ENCODE measurements around the gene TCP11X2. TPM values are rescaled to one million over a fixed set of nuclear protein-coding genes. Genes with fewer than 3 reads are reported as not detected.
A peak's percentile ranks its signal among the peaks of the same experiment; 100 is the strongest.
"Not testable (repeated sequence)": the region's sequence is repeated elsewhere in the genome, so short reads cannot be mapped to it uniquely, and the experiment has no call there.

The TCP11X2 gene
- total RNA-seq: not detected

DNA sequence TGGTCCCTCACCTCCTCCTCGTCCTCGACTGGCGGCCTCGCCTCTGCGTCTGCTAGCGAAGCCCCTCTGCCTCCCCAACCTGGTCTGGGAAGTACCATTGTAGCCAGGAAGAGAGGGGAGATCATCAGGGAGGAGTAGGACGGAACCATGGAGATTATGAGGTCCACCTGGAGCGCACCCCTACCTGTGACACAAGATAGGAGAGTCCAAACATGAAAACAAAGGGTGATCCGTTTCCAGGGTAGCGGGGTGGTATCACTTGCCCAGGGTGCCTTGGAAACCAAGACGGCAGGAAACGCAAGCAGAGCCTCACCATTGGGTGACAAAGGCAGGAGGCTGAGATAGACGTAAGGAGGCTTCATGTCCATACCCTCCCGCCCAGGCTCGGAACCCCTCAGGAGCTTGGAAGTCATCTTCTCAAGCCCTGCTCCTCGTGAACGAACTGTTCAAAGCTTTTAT, at the start of gene TCP11X2:
Gene TCP11X2 (minus strand): TSS at position 51 of the 459 bp plus-strand sequence.
- H3K27ac ChIP-seq; H3K4me3 ChIP-seq; H3K36me3 ChIP-seq; H3K27me3 ChIP-seq; H3K9me3 ChIP-seq; DNase-seq; intact Hi-C loops (cut with DNase I); H3K4me1 ChIP-seq: not testable (repeated sequence)
- WGBS, 2 donors: 86% methylated on average over 5 of the region's 17 CpGs; no CpG with 5 or more reads in 1 of the 2 donors

DNA sequence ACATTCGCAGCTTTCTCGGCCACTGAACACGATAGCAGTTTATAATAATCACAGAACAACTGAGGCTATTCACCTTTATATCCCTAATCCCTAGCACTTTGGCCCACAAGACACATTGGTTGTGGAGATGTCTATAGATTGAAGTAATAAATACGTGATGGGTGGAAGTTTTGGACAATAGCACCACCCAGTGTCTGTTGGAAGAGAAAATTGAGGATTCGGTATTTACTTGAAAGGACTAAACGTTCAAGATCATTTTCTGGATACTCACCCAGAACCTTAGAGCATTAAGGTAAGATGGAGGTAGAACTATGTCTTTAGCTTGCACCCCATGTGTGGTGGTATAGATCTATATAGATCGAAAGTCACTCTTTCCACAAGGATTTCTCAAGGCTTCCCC, 45.7 kb upstream of the TCP11X2 start:
- Histone ChIP-seq H3K9me3 (no peaks in the 10 kb centered on the region), H3K4me1 (peaks cover 0 to 12% (median 4%) of the 10 kb centered on the region in 3 donors), H3K27ac (peak overlapping the region in 1 of 4 donors; percentile 33), H3K36me3 (no peaks in the 10 kb centered on the region), H3K4me3 (no peak overlapping the region), H3K27me3 (peaks cover 0 to 19% (median 0%) of the 10 kb centered on the region in 4 donors)
- intact Hi-C loops (cut with DNase I): no loop called here
- WGBS, 2 donors: 29 to 52% methylated on average over 3 to 7 of the region's 7 CpGs
- TF ChIP-seq, protein P1, sequence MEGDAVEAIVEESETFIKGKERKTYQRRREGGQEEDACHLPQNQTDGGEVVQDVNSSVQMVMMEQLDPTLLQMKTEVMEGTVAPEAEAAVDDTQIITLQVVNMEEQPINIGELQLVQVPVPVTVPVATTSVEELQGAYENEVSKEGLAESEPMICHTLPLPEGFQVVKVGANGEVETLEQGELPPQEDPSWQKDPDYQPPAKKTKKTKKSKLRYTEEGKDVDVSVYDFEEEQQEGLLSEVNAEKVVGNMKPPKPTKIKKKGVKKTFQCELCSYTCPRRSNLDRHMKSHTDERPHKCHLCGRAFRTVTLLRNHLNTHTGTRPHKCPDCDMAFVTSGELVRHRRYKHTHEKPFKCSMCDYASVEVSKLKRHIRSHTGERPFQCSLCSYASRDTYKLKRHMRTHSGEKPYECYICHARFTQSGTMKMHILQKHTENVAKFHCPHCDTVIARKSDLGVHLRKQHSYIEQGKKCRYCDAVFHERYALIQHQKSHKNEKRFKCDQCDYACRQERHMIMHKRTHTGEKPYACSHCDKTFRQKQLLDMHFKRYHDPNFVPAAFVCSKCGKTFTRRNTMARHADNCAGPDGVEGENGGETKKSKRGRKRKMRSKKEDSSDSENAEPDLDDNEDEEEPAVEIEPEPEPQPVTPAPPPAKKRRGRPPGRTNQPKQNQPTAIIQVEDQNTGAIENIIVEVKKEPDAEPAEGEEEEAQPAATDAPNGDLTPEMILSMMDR (IDR thresholded peaks at IDR 0.05): peak in 1 of 6 experiments; percentile 11
- no peak for TF ChIP-seq POLR2A (IDR thresholded peaks at IDR 0.05)
- no peak for DNase-seq

- Histone ChIP-seq H3K4me3 (peak within 1 kb of the TSS; percentile 8 to 63 (median 37)), H3K27me3 (peaks cover 0 to 19% (median 0%) of the 10 kb centered on the region in 4 donors), H3K9me3 (no peaks in the 10 kb centered on the region), H3K36me3 (no peaks in the 10 kb centered on the region), H3K27ac (peak within 1 kb of the TSS in 1 of 4 donors; percentile 33), H3K4me1 (peaks cover 0 to 12% (median 4%) of the 10 kb centered on the region in 3 donors)
- no peak for DNase-seq
- intact Hi-C loops (cut with DNase I): no loop called here
- 15 to 40% methylated on average over 6 to 38 of the region's 62 CpGs for WGBS, 2 donors
- no peak for TF ChIP-seq POLR2A (IDR thresholded peaks at IDR 0.05)
- TF ChIP-seq, protein P1 (IDR thresholded peaks at IDR 0.05): no peak
Observed at GRCh38 chrX:102515975-102516941, 44.6 kb upstream of the TCP11X2 start, which contains the start of gene TMSB15A. Gene TMSB15A (minus strand): TSS chrX:102516739.

DNA sequence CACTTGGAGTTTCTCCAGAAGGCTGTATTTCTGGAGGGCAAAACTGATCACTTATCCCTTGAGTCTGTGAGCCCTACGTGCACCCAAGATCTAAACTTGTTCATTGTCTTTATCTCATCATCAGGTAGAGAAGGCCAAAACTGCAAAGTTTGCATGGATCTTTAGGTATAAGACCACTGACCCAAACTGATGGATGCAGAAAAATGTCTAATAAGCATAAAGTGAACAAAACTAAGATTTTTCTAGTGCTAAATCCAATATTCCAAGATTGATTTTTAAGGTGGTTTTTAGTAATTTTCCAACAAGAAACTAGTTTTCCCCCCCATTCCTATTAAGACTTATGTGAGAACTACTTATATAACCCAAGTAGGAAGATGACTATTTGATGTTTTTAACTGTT, 42.9 kb upstream of the TCP11X2 start:
- WGBS, 2 donors: 94 to 100% methylated on average over 1 of the region's 1 CpG
- Histone ChIP-seq H3K27me3 (peaks cover 0 to 19% (median 0%) of the 10 kb centered on the region in 4 donors), H3K36me3 (no peaks in the 10 kb centered on the region), H3K9me3 (no peaks in the 10 kb centered on the region), H3K4me3 (no peak overlapping the region), H3K4me1 (peaks cover 0 to 12% (median 4%) of the 10 kb centered on the region in 3 donors), H3K27ac (no peak overlapping the region)
- TF ChIP-seq POLR2A (IDR thresholded peaks at IDR 0.05): no peak
- TF ChIP-seq, protein P1 (IDR thresholded peaks at IDR 0.05): no peak
- DNase-seq: no peak
- intact Hi-C loops (cut with DNase I): no loop called here

- TF ChIP-seq POLR2A (IDR thresholded peaks at IDR 0.05): no peak
- TF ChIP-seq, protein P1 (IDR thresholded peaks at IDR 0.05): no peak
- DNase-seq: no peak
- Histone ChIP-seq H3K4me3 (no peak overlapping the region), H3K4me1 (no peaks in the 10 kb centered on the region), H3K27ac (no peak overlapping the region), H3K36me3 (no peaks in the 10 kb centered on the region), H3K27me3 (no peaks in the 10 kb centered on the region), H3K9me3 (peaks cover 0 to 9% (median 0%) of the 10 kb centered on the region in 3 donors)
- intact Hi-C loops (cut with DNase I): no loop called here
- 100% methylated on average over 1 of the region's 2 CpGs for WGBS, 2 donors
Observed at GRCh38 chrX:102498732-102499131, 27.1 kb upstream of the TCP11X2 start.
